K562 (cell line): Measurements from ENCODE around the gene IMP4. TPM values are rescaled to one million over a fixed set of nuclear protein-coding genes. Genes with fewer than 3 reads are reported as not detected.
A peak's percentile ranks its signal among the peaks of the same experiment; 100 is the strongest.

Experiments
- ATAC-seq: fragments of 200-7000 bp; cut with Tn5 transposase; 3 replicates; pipeline ENCODE4 v1.9.1; 2020; ENCODE audit warnings: moderate library complexity
- BruUV-seq: library from RNA; stranded (reverse); fragments of 400-500 nt; replicated peaks from 2 replicates; lab custom pipeline; 2021; lab: Mats Ljungman, UMichigan
- CTCF ChIA-PET: fragments of 300-600 bp; formaldehyde crosslinking; extraction: SDS; loops from one replicate; lab custom pipeline; 2021; ENCODE audit warnings: low intra/inter-chr PET ratio; lab: Yijun Ruan, JAX
- POLR2A ChIA-PET: fragments of 300-600, 350-650 bp; sonication (Branson Sonifier 250); formaldehyde crosslinking; extraction: SDS; loops from one replicate; lab custom pipeline; 2021; ENCODE audit warnings: antibody characterized with exemption, inconsistent platforms; lab: Yijun Ruan, JAX
- DNase-seq, 4 experiments: peaks; one replicate each; pipeline versions ENCODE4 v3.0.0 to v3.0.0-alpha.2; 2011 to 2018; ENCODE audit warnings: low spot score in 3 of 4, mixed read lengths in 3 of 4; ENCODE audit errors: extremely low read depth in 1 of 4
- FAIRE-seq: peaks from 2 replicates; lab custom pipeline; 2011; peaks lifted over from hg19 to GRCh38; lab: Jason Lieb, UNC
- H2AFZ ChIP-seq: 2 replicates; pipeline ENCODE4 v1.6.0; 2011; ENCODE audit warnings: low read depth, low read length, control low read depth, inconsistent platforms
- H3K27ac ChIP-seq: fragments of 200-600 bp; 3 replicates; pipeline ENCODE4 v1.8.0; 2011; ENCODE audit warnings: low read depth, mild to moderate bottlenecking, control low read depth, inconsistent platforms, low read length, moderate library complexity, mixed read lengths; ENCODE audit errors: extremely low read depth
- H3K27me3 ChIP-seq, 2 experiments: fragments of 300-600 bp in 1 of 2; 2 replicates in 1 of 2; 3 replicates in 1 of 2; pipeline versions ENCODE4 v1.6.0 to v1.8.0; 2011; ENCODE audit warnings: inconsistent platforms in 2 of 2, low read length in 2 of 2, mild to moderate bottlenecking in 1 of 2, mixed read lengths in 1 of 2, moderate library complexity in 1 of 2; ENCODE audit not compliant: control insufficient read depth in 2 of 2, insufficient read depth in 2 of 2
- H3K36me3 ChIP-seq: fragments of 300-600 bp; 3 replicates; pipeline ENCODE4 v1.8.0; 2011; ENCODE audit warnings: mild to moderate bottlenecking, low read length, inconsistent platforms; ENCODE audit not compliant: control insufficient read depth, insufficient read depth
- H3K4me1 ChIP-seq, 2 experiments: fragments of 200-600 bp in 1 of 2; replicated peaks in 1 of 2; 2 replicates in 1 of 2; 3 replicates in 1 of 2; pipeline versions ENCODE4 v1.5.1 to v1.8.0; 2011; ENCODE audit warnings: inconsistent platforms in 2 of 2, low read length in 2 of 2, mild to moderate bottlenecking in 1 of 2, mixed read lengths in 1 of 2, moderate library complexity in 1 of 2; ENCODE audit not compliant: control insufficient read depth in 2 of 2, insufficient read depth in 2 of 2
- H3K4me2 ChIP-seq: 2 replicates; pipeline ENCODE4 v1.6.1; 2011; ENCODE audit warnings: low read length, control low read depth, inconsistent platforms, mixed read lengths; ENCODE audit not compliant: insufficient read depth
- H3K4me3 ChIP-seq: fragments of 200-600 bp; sonication (generic), shearing (Covaris generic); 2 replicates; pipeline ENCODE4 v1.5.1; 2016; ENCODE audit warnings: control low read depth, inconsistent platforms
- H3K79me2 ChIP-seq: fragments of 200-600 bp; 3 replicates; pipeline ENCODE4 v1.8.0; 2011; ENCODE audit warnings: low read length, inconsistent platforms; ENCODE audit not compliant: control insufficient read depth, insufficient read depth
- H3K9ac ChIP-seq, 2 experiments: 2 replicates each; pipeline versions ENCODE4 v1.6.0 to v1.6.1; 2011; ENCODE audit warnings: low read depth in 2 of 2, low read length in 2 of 2, control low read depth in 1 of 2, inconsistent platforms in 1 of 2, mild to moderate bottlenecking in 1 of 2, mixed read lengths in 1 of 2; ENCODE audit not compliant: insufficient read depth in 1 of 2
- H3K9me1 ChIP-seq: one replicate; pipeline ENCODE4 v1.6.0; 2011; ENCODE audit warnings: inconsistent platforms, mild to moderate bottlenecking, low read length, moderate library complexity; ENCODE audit not compliant: control insufficient read depth, insufficient read depth
- H3K9me3 ChIP-seq: replicated peaks from 2 replicates; pipeline ENCODE4 v1.5.1; 2011; ENCODE audit warnings: low read depth, low read length, inconsistent platforms; ENCODE audit not compliant: control insufficient read depth, insufficient read depth
- H4K20me1 ChIP-seq: replicated peaks from 2 replicates; pipeline ENCODE4 v1.6.1; 2011; ENCODE audit warnings: low read length, inconsistent platforms, mixed read lengths; ENCODE audit not compliant: control insufficient read depth, insufficient read depth
- ARID1B ChIP-seq: fragments of 450-650 bp; IDR thresholded peaks from 2 replicates; pipeline ENCODE4 v1.6.1; 2016; ENCODE audit warnings: antibody characterized with exemption, mild to moderate bottlenecking, inconsistent platforms
- ATF3 ChIP-seq, 2 experiments: fragments of 450-650 bp in 1 of 2; sonication (generic) in 1 of 2; formaldehyde crosslinking in 1 of 2; IDR thresholded peaks in 1 of 2; conservative IDR thresholded peaks in 1 of 2; 2 replicates each; pipeline versions ENCODE4 v1.6.1 to v1.8.1; 2016 to 2023; ENCODE audit warnings: mild to moderate bottlenecking in 2 of 2, moderate library complexity in 2 of 2, inconsistent platforms in 1 of 2, missing genetic modification reagents in 1 of 2
- FOSL1 ChIP-seq: fragments of 200-800 bp; sonication (Bioruptor generic); conservative IDR thresholded peaks from 2 replicates; pipeline ENCODE4 v1.6.1; 2016; ENCODE audit warnings: missing genetic modification characterization, missing compliant biosample characterization
- FOXP1 ChIP-seq: sonication (generic); formaldehyde crosslinking; IDR thresholded peaks from 2 replicates; pipeline ENCODE4 v1.8.0; 2022; ENCODE audit warnings: mild to moderate bottlenecking, missing genetic modification reagents
- JUN ChIP-seq, 2 experiments: sonication (generic) in 1 of 2; formaldehyde crosslinking in 1 of 2; IDR thresholded peaks; 2 replicates each; pipeline versions ENCODE4 v1.6.1 to v1.8.0; 2012 to 2022; ENCODE audit warnings: borderline replicate concordance in 2 of 2, mild to moderate bottlenecking in 2 of 2, improper control_type of control experiment in 1 of 2, low read depth in 1 of 2, low read length in 1 of 2, missing genetic modification reagents in 1 of 2
- JUND ChIP-seq, 2 experiments: IDR thresholded peaks; 2 replicates in 1 of 2; 3 replicates in 1 of 2; pipeline ENCODE4 v1.6.1; 2011; ENCODE audit warnings: borderline replicate concordance in 2 of 2, low read depth in 2 of 2, low read length in 2 of 2, improper control_type of control experiment in 1 of 2, missing biosample characterization in 1 of 2, missing genetic modification characterization in 1 of 2, missing genetic modification reagents in 1 of 2
- MYNN ChIP-seq, 2 experiments: sonication (generic); formaldehyde crosslinking in 1 of 2; IDR thresholded peaks; 2 replicates each; pipeline versions ENCODE4 v1.5.0 to v1.6.1; 2016 to 2020; ENCODE audit warnings: antibody characterized with exemption in 1 of 2, missing genetic modification reagents in 1 of 2
- NFE2 ChIP-seq: IDR thresholded peaks from 2 replicates; pipeline ENCODE4 v1.6.1; 2014; ENCODE audit warnings: antibody characterized with exemption, low read depth
- POLR2G ChIP-seq: fragments of 200-400 bp; formaldehyde crosslinking; IDR thresholded peaks from 2 replicates; pipeline ENCODE4 v1.6.1; 2017; ENCODE audit warnings: low read depth, mild to moderate bottlenecking, antibody characterized with exemption, low read length, moderate library complexity
- SMARCE1 ChIP-seq: fragments of 450-650 bp; IDR thresholded peaks from 2 replicates; pipeline ENCODE4 v1.7.1; 2016; ENCODE audit warnings: mild to moderate bottlenecking
- SRSF3 ChIP-seq: fragments of 200-400 bp; formaldehyde crosslinking; IDR thresholded peaks from 2 replicates; pipeline ENCODE4 v1.6.1; 2016; ENCODE audit warnings: mild to moderate bottlenecking, low read length, moderate library complexity; ENCODE audit not compliant: insufficient read depth
- ZNF232 ChIP-seq: sonication (generic); formaldehyde crosslinking; IDR thresholded peaks from 2 replicates; pipeline ENCODE4 v1.8.0; 2022; ENCODE audit warnings: mild to moderate bottlenecking, missing genetic modification reagents
- ZNF445 ChIP-seq: fragments of 250-450 bp; sonication (Bioruptor Pico); IDR thresholded peaks from 2 replicates; pipeline ENCODE4 v1.4.0; 2020; ENCODE audit warnings: low read depth, mild to moderate bottlenecking, moderate library complexity
- WGBS: fragments of 100-300 bp; shearing (Covaris generic); methylation state at CpG from one replicate; pipeline ENCODE4 v1.1.6; 2016; ENCODE audit warnings: low coverage, mixed read lengths; ENCODE audit not compliant: insufficient coverage; ENCODE audit errors: missing lambda C conversion rate; 5-methylcytosine and 5-hydroxymethylcytosine counted together
- in situ Hi-C: fragments of 300-500 bp; cut with MboI; formaldehyde crosslinking; loops from 4 replicates; pipeline ENCODE4 v1.15.0; 2018; ENCODE audit warnings: inconsistent platforms, mixed read lengths
- intact Hi-C: fragments of 100-400 bp; cut with micrococcal nuclease; formaldehyde crosslinking; loops from 2 replicates; pipeline ENCODE4 v1.14.2; 2022
- polyA plus RNA-seq, 8 experiments: library from polyadenylated mRNA; depleted of rRNA in 4 of 8; stranded (reverse) in 5 of 8; unstranded in 3 of 8; fragments of >200 nt; fragmentation: Nextera tagmentation in 2 of 8; fragmentation: Illumina TruSeq in 1 of 8; extraction: Ambion mirVana in 2 of 8; extraction: Trizol in 1 of 8; gene quantifications; 2 replicates each; pipeline versions ENCODE4 v1.2.1 to v1.2.3, GENCODE V29; 2011 to 2014; ENCODE audit warnings: inconsistent platforms in 1 of 8, missing spikeins in 1 of 8
- total RNA-seq, 7 experiments: library from RNA; depleted of rRNA in 6 of 7; stranded (reverse); fragments of >200 nt in 6 of 7; fragmentation: Illumina TruSeq in 2 of 7; extraction: Trizol in 2 of 7; gene quantifications; 2 replicates each; pipeline versions ENCODE4 v1.2.1 to v1.2.3, GENCODE V29; 2011 to 2021; ENCODE audit warnings: low replicate concordance in 1 of 7
- TF ChIP-seq, protein P1 (sequence below): fragments of 450-650 bp; IDR thresholded peaks from 2 replicates; pipeline ENCODE4 v1.6.1; 2017; ENCODE audit warnings: antibody characterized with exemption, mild to moderate bottlenecking

Gene IMP4
- total and polyA plus RNA-seq, 9 of the 15 experiments (the other 6 are each of a cell fraction or from before 2014, with no cell fraction given): 35.4 to 209 (median 100.0) TPM

DNA sequence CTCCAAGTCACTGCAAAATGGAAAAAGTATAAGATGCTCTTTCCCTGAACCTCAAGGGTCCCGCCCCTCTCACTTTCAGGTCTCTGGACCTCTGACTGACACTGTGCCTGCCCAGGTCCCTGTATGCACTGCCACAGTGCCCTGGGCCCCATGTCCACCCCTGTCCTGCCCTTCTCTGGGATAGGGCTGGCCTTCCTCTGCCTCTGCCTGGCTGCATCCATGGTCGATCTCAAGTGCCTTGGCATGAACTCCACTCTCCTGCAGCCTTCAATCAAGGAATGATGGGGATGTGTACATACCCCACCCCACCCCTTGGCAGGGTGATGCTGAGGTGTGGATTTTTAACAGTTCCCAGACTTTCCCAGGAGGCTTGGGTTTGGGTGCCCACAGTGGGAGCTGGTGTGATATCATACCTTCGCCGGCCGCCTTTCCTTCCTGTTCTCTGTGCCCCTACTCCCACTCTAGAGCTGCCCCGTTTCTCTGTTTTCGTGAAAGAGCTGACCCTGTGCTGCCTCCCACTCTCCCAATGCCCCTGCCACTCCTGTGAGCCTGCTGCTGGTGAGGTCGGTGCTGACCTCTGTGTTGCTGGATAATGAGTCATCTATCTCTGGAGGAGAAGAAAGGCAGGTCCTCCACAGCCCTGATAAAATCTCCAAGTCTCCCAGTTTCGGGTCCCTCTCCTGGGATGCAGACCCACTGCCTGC lies 32.0 kb downstream of the IMP4 start:
- Histone ChIP-seq H2AFZ (no peak overlapping the region), H3K27ac (peak overlapping the region; percentile 9; the same call in 1 of the 3 replicates), H3K9me1 (no peaks in the 10 kb centered on the region), H3K9me3 (peaks cover 2% of the 10 kb centered on the region; the same call in 1 of the 2 replicates), H3K79me2 (peaks cover 44% of the 10 kb centered on the region), H3K36me3 (peaks cover 38% of the 10 kb centered on the region; the same call in 2 of the 3 replicates), H4K20me1 (no peaks in the 10 kb centered on the region), H3K4me1 (peaks cover 49 to 57% of the 10 kb centered on the region in 2 experiments), H3K4me2 (peak overlapping the region; percentile 36), H3K4me3 (no peak overlapping the region), H3K27me3 (no peaks in the 10 kb centered on the region), H3K9ac (peak overlapping the region in 1 of 2 experiments; percentile 65; a peak in 1 of 4 replicates)
- 37% methylated on average over 8 of the region's 9 CpGs for WGBS
- in situ Hi-C loops (loop anchor here (25.0 kb wide), 1 partner anchor 213 kb away; the partner anchor contains the start of gene CFC1), intact Hi-C loops (no loop called here)
- ATAC-seq (no peak), DNase-seq (peak in 3 of 4 experiments; percentile 31 to 43 (median 38)), FAIRE-seq (no peak)
- BruUV-seq: no TSS peak
- CTCF ChIA-PET: no interaction called here
- POLR2A ChIA-PET: interaction anchor here (1.5 kb wide), 1 partner anchor 21 kb away, joined by 3 read pairs; no protein-coding TSS in a partner anchor
- TF ChIP-seq JUN (IDR thresholded peaks at IDR 0.05; ENCODE audit: borderline replicate concordance, low read depth, low read length) (peak; percentile 64; the same call in 1 of the 2 replicates), JUN (CRISPR knock-in tag; IDR thresholded peaks at IDR 0.05; ENCODE audit: borderline replicate concordance) (no peak), SMARCE1 (peak; percentile 61), FOXP1 (CRISPR knock-in tag) (no peak), ZNF445 (no peak), POLR2G (0 out of 2 replicates have a peak, but pooled peaks have one; percentile 14), SRSF3 (no peak), ATF3 (IDR thresholded peaks at IDR 0.05) (peak; percentile 75), ATF3 (CRISPR knock-in tag; conservative IDR thresholded peaks at IDR 0.05) (no peak), ZNF232 (no peak), FOSL1 (tag) (peak; percentile 84), JUND (IDR thresholded peaks at IDR 0.05; ENCODE audit: borderline replicate concordance, low read depth, low read length) (peak; percentile 86), JUND (tag; IDR thresholded peaks at IDR 0.05; ENCODE audit: borderline replicate concordance, low read depth, low read length) (peak; percentile 65; the same call in 1 of the 3 replicates), ARID1B (peak; percentile 58), NFE2 (0 out of 2 replicates have a peak, but pooled peaks have one; percentile 13), MYNN (IDR thresholded peaks at IDR 0.05) (0 out of 2 replicates have a peak, but pooled peaks have one; percentile 16), MYNN (CRISPR knock-in tag; IDR thresholded peaks at IDR 0.05) (no peak)
- TF ChIP-seq, protein P1, sequence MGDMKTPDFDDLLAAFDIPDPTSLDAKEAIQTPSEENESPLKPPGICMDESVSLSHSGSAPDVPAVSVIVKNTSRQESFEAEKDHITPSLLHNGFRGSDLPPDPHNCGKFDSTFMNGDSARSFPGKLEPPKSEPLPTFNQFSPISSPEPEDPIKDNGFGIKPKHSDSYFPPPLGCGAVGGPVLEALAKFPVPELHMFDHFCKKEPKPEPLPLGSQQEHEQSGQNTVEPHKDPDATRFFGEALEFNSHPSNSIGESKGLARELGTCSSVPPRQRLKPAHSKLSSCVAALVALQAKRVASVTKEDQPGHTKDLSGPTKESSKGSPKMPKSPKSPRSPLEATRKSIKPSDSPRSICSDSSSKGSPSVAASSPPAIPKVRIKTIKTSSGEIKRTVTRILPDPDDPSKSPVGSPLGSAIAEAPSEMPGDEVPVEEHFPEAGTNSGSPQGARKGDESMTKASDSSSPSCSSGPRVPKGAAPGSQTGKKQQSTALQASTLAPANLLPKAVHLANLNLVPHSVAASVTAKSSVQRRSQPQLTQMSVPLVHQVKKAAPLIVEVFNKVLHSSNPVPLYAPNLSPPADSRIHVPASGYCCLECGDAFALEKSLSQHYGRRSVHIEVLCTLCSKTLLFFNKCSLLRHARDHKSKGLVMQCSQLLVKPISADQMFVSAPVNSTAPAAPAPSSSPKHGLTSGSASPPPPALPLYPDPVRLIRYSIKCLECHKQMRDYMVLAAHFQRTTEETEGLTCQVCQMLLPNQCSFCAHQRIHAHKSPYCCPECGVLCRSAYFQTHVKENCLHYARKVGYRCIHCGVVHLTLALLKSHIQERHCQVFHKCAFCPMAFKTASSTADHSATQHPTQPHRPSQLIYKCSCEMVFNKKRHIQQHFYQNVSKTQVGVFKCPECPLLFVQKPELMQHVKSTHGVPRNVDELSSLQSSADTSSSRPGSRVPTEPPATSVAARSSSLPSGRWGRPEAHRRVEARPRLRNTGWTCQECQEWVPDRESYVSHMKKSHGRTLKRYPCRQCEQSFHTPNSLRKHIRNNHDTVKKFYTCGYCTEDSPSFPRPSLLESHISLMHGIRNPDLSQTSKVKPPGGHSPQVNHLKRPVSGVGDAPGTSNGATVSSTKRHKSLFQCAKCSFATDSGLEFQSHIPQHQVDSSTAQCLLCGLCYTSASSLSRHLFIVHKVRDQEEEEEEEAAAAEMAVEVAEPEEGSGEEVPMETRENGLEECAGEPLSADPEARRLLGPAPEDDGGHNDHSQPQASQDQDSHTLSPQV: 0 out of 2 replicates have a peak, but pooled peaks have one; percentile 18
